NCI-H526 (cell line): ENCODE results near the gene TTYH3.
A peak's percentile ranks its signal among the peaks of the same experiment; 100 is the strongest.

Source experiments
- DNase-seq, 2 experiments: peaks; one replicate each; lab custom pipeline; 2025; lab: John Stamatoyannopoulos, UW

The TTYH3 gene

DNA sequence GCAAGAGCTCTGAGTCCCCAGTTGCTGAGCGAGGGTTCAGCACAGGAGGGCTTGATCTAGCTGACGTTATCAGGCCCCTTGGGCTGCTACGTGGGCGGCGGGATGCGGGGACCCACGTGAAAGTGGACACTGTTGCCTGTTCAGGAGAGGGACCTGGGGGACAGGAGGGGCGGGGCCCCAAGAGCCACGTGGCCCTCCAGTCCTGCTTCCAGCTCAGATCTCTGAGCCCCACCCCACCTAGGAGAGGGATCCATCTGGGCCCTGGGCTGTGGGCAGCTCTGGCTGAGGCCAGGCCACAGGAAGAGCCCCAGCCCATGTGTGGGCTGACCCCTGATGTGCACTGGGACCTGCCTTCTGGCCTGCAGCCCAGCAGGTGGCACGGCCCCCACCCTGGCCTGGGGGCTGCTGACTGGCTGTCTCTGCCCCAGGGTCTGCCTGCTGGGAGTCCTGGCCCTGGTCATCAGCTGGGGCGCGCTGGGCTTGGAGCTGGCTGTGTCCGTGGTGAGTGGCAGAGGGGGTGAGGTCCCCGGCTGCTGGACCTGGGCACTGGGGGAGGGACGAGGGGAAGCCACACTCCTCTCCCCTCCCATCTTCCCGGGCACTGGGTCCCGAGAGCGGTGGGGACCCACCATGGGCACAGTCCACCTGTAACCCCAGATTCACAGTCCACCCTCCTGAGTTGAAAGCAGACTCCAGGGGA lies 17.5 kb downstream of the TTYH3 start:
- no peak for DNase-seq

DNA sequence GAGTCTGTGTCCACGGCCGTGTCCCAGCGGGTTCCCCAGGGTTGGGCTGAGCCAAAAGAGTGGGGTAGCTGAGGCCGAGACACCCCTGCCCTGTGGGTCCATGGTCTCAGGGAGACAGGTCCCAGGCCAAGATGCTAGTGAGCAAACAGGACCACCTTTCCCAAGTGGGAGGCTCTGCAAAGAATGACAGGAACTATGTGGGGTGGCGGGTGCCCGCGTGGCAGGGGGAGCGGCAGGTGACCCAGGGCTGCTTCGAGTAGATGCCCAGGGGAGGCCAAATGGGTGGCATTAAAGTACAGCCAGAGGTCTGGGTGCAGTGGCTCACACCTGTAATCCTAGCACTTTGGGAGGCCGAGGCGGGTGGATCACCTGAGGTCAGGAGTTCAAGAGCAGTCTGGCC lies 18.2 kb downstream of the TTYH3 start:
- DNase-seq = no peak

DNA sequence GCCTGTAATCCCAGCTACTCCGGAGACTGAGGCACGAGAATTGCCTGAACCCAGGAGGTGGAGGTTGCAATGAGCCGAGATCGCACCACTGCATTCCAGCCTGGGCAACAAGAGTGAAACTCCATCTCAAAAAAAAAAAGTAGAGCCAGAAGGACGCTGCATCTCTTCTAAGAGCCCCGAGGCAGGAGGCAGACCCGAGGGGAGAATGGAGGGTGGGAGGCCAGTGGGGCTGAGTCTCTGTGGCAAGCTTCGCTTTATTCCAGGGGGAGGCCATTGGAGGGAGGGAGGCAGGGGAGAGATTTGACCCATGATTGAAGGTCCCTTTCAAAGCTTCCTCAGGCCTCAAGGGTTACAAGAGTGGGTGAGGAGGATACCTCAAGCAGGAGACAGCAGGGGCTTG lies 18.7 kb downstream of the TTYH3 start:
- DNase-seq = no peak

DNA sequence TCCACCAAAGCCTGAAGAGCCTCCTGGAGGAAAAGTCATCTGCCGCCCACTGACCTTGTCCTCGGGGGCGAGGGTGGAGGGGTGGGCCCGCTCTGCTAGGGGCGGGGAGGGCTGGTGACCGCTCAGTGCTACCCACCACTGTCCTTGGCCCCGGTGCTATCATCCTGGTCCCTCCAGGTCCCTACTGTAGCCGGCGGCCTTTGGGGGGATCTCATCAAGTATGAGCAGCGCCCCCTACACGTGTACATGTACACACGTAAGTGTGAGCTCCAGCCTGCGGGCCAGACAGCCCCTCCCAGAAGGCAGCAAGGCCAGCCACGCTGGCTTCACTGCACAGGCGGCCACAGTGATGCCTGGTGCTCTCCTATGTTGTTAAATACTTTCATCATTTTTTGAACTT lies 19.6 kb downstream of the TTYH3 start:
- DNase-seq = peak in 1 of 2 experiments; percentile 59

DNA sequence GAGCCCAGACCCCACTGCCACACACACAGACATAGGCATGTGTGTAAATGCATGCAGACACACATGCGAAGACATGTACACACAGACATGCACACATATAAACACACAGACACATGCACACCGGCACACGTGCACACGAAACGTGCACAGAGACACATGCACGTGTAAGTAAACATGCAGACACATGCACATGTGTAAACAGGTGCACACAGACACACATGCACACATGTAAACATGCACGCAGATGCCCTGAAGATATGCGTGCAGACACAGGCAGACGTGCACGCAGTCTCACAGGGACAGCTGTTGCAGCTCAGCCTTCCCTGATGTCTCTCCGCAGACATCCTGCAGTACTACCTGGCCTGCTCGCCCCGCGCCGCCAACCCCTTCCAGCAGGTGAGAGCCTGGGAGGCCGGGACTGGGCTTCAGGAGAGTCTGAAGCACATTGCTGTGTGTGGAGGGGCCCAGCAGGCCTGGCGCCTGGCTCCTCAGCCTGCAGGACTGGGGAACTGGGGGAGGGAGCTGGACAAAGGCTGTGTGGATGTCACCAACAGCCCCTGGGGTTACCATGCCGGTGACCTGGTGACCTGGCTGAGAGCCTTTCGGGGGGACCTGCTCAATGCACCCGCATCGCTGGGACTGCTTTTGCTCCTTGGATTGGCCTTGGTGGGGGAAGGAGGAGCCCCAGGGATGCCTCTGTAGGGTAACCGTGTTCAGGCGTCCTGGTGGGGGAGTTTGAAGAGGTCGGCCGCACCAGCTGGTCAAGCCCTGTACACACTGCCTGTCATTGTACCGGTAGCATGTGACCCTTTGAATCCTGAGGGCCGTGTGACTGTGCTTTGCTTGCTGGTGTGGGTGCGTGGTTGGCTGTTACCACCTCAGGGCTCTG lies 20.3 kb downstream of the TTYH3 start:
- no peak for DNase-seq

DNA sequence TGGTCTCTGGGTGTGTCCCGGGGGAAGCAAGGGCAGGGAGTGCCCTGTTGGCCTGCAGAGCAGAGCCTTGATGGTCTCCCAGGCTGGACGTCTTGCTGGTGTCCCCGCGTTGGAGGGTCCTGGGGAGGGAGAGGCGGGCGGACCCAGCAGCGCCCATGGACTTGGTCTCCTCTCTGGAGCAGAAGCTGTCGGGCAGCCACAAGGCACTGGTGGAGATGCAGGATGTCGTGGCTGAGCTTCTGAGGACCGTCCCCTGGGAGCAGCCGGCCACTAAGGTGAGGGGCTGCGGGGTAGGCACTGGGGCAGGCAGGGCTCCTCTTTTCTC lies 20.9 kb downstream of the TTYH3 start:
- no peak for DNase-seq

DNA sequence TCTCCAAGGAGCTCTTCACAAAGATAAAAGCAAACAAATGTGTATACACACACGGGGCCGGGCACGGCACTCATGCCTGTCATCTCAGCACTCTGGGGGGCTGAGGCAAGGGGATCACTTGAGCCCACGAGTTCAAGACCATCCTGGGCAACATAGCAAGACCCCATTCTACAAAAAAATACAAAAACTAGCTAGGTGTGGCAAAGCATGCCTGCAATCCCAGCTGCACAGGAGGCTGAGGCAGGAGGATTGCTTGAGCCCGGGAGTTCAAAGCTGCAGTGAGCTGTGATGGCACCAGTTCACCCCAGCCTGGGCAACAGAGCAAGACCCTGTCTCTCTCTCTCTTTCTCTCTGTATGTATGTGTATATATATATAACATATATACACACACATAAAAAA lies 22.3 kb downstream of the TTYH3 start:
- no peak for DNase-seq

DNA sequence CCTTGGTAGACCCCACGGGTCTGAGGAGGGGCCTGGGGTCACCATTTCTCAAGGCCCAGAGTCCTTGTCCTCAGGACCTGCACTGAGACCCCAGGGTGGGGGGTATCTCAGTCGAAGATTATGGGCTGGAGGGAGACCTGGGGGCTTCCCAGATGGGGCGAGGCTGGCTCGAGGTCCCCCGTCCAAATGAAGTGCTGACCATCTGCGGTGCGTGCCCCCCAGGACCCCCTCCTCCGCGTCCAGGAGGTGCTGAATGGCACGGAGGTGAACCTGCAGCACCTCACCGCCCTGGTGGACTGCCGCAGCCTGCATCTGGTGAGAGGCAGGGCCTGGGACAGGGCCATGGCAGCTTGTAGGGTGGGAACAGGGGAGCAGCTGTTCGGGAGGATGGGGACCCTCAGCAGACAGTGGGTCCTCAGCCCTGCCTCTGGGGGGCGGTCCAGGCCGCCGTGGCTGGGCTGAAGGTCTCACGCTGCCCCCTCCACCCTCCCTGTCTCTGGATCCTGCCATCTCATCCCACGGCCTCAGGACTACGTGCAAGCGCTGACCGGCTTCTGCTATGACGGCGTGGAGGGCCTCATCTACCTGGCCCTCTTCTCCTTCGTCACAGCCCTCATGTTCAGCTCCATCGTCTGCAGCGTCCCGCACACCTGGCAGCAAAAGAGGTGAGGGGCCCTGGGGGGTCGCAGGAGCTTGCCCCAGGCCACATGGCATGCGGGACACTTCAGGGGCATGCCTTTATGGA lies 24.3 kb downstream of the TTYH3 start:
- no peak for DNase-seq

DNA sequence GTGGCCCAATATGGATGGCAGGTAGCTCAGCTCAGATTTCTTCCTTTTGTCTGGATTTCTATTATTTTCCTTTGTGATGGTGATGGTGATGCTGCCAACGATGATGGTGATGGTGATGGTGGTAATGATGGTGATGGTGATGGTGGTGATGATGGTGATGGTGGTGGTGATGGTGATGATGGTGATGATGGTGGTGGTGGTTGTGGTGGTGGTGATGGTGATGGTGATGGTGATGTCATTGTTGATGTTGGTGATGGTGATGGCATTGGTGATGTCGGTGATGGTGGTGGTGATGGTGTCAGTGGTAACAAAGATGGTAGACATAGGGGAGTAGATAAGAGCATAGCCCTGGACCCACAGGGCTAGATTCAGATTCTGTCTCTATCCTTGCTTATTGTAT lies 25.4 kb downstream of the TTYH3 start:
- no peak for DNase-seq

DNA sequence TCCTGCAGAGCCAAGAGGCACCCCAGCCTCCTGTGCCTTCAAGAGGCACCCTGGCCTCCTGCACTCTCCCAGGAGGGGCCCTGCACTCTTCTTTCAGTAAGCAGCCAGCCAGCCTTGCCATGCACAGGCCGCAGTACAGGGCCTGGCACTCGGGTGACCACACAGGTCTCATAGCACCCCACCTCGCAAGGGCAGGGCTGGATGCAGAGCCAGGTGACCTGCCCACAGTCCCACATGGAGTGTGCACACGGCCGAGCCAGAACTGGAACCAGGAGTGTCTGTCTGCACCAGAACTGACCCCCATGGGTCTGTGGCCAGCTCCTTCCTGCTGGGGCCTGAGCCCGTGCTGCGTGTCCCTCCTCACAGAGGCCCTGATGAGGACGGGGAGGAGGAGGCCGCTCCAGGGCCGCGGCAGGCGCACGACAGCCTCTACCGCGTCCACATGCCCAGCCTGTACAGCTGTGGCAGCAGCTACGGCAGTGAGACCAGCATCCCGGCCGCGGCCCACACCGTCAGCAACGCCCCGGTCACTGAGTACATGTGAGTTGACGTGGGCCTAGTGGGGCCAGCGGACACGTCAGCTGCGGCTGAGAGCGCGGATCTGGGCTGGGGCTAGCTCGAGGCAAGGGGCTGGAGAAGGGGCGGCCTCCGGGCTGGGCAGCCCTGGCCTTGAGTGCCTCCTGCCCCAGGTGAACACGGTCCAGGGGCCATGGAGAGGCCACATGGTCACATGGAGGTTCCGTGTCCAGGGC lies 26.3 kb downstream of the TTYH3 start:
- no peak for DNase-seq

DNA sequence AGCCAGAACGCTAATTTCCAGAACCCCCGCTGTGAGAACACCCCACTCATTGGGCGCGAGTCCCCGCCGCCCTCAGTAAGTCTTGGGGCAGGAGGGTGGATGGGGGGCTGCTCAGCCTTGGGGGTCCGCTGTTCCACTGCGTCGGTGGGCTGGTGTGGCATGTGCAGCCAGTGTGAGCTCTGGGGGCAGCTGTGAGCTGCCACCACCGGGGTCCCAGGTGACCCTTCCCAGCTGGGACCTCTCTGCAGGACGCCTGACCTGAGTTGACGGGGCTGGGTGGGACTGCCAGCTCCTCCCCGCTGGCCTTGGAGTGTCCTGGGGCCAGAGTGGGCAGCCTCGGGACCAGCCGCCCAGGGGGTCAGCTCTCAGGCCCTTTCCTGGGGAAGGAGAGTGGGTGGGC lies 27.2 kb downstream of the TTYH3 start:
- DNase-seq = no peak

DNA sequence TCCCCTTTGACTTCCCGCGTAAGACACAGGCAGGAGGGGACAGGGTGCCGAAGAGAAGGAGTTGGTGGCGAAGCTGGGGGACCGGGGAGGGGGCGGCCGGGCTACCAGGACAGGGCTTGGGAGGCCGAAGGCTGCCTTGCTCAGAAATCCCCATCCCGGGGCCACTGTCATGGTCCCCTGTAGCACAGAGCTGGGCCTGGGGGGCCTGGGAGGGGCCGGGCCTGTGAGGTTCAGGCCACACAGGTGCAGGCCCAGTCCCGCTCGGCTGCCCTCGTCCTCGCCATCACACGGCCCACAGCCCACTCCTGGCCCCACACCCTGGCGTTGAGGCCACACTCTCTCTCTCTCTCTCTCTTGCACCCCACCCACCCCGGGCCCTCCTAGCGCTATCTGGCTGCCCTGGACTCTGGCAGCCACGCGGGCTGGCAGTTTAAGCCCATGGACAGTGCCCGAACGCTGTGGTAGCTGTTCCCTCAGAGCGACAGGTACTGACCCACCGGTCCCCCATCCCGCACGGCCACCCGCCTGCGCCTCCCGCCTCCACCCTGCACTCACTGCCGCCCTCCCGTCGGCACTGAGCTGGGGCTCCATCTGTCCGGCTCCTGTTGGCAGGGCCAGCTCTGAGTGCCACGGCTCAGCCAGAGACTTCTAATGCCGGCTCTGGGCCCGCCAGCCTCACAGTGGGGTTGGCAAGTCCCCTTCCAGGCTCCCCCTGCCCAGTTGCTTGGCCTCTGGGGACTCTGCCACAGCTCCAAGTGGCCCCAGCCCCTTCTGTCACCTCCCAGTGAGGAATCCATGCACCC lies 28.0 kb downstream of the TTYH3 start:
- DNase-seq = no peak

DNA sequence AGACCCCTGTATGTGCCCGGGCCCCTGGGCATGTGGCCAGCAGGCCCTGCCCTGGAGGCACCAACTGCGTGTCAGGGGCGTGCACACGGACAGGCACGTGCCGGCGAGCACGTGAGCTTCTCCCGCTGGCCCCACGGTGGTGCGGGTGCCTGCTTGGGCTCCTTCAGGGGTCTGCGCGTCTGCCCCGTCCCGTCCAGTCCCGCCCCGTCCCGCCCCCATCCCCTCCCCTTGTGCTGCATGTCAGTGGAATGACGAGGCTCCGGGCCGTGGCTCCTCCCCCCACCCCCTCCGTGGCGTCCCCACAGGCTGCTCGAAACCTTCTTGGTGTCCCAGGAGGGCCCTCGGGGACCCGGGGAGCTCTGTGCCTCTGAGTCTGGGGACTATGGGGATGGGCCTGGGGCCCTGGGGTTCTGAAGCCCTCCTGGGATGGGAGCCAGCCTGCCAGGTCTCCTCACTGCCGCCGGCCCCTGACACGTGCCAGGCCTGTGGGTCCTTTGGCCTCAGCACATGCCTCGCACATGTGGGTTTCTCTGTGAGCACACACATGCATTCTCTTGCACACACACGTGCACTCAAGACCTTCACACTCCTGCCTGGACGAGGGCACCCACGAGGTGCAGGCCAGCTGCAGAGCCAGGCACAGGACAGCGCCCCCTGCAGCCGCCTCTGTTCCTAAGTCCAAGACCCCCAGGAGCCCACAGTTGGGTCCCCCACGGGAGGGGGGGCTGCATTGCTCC lies 28.7 kb downstream of the TTYH3 start:
- DNase-seq = no peak

DNA sequence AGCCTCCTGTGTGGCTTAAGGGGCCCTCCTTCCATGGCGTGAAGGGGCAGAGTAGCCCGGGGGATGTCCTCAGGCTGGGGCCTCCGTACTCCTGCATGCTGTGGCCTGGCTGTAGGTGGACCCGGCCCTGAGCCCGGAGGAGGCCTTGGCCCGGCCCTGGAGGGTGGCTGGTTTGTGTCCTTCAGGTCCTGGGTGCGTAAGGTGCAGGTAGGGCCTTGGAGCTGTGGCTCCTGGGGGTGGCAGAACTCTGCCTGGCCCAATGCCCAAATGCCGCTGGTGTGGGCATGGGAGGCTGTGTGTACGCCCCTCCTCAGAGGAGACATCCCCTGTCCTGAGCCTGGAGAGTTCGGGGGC lies 29.3 kb downstream of the TTYH3 start:
- no peak for DNase-seq

DNA sequence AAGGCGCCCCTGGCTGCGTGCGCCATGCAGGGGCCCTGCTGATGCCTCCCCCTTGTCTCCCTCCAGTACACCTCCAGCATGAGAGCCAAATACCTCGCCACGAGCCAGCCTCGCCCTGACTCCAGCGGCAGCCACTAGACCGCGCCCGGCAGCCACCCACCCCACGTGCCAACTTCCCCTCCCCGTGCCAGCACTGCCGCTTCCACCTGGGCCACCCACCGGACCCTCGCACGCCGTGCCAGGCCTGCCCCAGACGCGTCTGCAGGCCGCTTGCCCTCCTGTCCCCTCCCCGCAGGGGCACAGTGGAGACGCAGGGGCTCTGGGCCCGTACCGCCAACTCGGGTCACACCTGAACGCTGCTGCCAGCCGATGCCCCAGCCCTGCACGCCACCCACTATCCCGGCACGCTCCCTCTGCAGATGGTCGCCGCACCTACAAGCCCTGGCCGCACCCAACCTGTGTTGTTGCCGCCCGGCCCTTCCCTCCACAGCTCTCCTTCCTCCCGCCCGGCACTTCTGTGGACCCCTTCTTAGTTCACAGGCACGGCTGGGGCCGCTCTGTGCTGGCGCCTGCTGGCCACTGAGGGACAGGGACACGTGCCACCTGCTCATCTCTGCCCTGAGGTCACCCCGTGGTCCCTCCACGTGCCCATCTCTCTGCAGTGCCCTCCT lies 30.0 kb downstream of the TTYH3 start:
- DNase-seq = no peak

DNA sequence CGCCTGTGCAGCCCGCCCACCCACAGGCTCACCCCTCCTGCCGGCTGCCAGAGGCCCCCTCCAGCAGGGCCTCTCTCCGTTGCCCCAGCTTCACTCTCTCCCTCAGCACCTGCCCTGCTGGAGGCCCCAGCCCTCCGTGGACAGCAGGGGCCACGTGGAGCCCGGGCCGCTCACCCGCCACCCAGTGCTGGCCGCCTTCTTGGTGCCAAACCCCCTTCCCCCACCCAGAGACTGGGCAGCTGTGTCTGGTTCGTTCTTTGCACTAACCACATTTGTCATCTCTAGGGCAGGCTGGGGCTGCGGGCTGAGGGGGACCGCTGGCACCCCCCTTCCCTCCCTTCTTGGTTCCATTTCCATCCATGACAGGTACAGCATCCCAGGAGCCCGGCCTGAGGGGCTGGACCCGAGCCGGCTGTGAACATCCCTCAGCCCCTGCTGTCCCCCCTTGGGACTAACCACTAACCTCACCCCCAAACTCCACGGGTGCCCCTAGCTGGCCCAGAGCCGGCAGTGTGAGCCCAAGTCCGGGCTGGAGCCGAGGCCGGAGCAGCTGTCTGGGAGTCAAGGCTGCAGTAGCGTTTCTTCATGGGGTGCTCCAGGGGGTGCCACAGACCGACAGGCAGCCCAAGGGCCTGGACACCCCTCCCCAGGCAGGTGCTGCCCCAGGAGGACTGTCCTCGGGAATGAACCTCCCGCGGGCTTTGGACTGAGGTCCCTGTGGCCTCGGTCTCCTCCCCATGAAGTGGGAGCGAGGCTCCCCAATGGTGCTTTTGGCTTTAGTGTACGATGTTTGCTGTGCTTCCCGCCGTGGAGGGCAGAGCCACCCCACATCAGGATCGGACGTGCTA lies 30.7 kb downstream of the TTYH3 start:
- no peak for DNase-seq

DNA sequence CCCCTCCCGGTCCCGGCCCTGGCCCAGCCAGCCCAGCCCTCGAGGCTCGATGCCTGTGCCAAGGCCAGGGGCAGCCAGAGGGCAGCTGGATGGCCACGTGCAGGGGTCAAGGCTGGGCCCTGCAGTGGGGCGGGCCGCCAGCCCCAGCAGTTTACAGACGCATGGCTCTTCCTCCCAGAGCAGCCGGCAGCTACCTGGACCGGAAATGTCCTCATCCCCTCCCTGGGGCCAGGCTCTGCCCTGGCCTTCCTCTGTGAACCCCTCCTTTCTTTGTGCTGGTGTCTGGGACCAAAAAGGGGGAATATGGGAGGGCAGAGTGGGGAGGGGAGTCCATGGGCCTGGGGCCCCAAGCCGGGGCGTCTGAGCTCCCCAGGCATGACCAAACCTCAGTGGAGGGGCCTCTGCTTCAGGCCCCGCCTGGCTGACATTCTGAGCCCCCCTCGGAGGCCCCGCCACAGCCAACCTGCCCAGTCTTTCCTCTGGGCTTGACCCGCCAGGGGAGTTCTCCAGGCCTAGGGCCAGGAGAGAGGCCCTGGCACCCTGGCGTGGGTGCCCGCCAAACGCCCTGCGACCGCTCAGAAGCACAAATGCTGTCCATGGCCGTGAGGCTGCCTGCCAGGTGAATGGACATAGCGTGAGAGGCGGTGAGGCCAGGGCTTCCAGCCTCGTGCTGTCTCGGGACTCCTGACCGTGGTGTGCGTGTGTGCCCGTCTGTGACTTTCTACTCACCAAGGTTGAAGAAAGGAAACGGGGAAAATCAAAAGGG lies 31.5 kb downstream of the TTYH3 start:
- DNase-seq = no peak

DNA sequence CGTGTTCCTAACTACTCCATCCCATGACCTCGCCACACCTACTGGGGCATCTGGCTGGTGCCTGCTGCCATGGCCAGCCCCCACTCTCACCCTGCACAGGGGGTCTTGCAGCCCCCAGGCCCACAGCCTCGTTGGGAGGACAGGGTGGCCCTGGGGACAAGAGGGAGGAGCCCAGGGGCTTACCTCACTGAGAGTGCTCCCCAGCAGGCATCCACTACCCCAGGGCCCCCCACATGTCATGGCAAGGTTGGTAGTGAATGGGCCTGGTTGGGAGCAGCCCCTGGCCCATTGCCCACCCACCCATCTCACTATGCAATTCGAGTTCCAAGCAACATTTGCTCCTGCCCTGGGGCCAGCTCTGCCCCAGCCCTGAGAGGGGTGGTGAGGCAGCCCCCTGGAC lies 32.2 kb downstream of the TTYH3 start:
- no peak for DNase-seq
